GM23248 (cell line): ENCODE results near the gene MCM9.

Experiments used
- EZH2 ChIP-seq: fragments of 200-600 bp; sonication (generic); IDR thresholded peaks from 2 replicates; pipeline ENCODE4 v1.6.1; 2018; ENCODE audit warnings: antibody characterized with exemption, mild to moderate bottlenecking; ENCODE audit not compliant: insufficient read depth, poor library complexity, severe bottlenecking
- EZH2phosphoT487 ChIP-seq: fragments of 200-600 bp; sonication (generic); IDR thresholded peaks from 2 replicates; pipeline ENCODE4 v1.6.1; 2018; ENCODE audit warnings: antibody characterized with exemption, moderate library complexity, mild to moderate bottlenecking, low read depth; ENCODE audit not compliant: insufficient read depth

DNA sequence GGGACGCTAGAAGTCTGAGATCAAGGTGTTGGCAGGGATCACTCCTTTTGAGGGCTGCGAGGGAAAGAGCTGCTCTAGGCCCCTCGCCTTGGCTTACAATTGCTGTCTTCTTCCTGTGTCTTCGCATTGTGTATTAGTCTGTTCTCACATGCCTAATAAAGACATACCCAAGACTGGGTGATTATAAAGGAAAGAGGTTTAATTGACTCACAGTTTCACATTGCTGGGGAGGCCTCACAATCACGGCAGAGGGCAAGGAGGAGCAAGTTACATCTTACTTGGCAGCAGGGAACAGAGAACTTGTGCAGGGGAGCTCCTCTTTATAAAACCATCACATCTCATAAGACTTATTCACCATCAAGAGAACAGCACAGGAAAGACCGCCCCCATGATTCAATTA, 143.5 kb downstream of the MCM9 start:
- no peak for TF ChIP-seq EZH2
- no peak for TF ChIP-seq EZH2phosphoT487
